GM12874 (cell line): ENCODE results near the gene REEP6.

Experiments used
- CTCF ChIP-seq: IDR thresholded peaks from 2 replicates; pipeline ENCODE4 v1.5.1; 2011; ENCODE audit warnings: low read depth, mild to moderate bottlenecking, control low read depth, low read length, moderate library complexity; ENCODE audit not compliant: insufficient read depth

Gene REEP6

DNA sequence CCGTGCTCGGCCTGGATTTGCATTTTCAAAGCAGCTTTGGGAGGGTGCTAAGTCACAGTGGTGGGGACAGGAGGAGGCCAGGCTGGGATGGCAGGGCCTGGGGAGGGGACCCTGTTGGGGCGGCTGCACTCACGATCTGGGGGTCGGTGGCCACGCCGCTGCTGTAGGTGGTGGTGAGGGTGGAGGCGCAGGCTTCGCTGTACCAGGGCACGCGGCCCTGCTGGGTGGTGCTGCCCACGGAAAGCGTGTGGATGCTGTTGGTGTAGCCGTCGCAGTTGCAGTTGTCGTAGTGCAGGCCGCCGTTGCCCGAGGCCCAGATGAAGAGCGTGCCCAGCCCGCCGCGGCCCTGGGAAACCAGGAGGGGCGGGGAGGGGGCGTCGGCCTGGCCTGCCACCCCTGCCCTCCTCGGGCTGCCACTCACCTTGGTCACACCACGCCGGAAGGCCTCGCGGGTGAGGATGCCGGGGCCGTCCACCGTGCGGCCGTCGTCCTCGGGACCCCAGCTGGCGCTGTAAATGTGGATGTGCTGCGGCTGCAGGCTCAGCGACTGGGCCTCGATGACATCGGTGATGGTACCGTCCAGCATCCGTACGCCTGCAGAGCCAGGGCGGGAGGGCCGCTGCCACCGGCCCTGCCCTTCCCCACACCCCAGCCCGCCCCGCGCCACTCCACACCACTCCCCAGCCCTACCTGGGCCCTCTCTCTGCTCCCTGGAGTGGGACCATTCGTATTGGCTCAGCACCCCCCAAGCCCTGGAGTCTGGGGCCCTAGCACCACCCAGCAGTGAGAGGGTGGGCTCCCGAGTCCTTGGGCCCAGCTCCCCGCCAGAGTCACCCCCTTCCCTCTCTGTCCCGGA, 4.0 kb upstream of the REEP6 start:
- TF ChIP-seq CTCF: no peak

DNA sequence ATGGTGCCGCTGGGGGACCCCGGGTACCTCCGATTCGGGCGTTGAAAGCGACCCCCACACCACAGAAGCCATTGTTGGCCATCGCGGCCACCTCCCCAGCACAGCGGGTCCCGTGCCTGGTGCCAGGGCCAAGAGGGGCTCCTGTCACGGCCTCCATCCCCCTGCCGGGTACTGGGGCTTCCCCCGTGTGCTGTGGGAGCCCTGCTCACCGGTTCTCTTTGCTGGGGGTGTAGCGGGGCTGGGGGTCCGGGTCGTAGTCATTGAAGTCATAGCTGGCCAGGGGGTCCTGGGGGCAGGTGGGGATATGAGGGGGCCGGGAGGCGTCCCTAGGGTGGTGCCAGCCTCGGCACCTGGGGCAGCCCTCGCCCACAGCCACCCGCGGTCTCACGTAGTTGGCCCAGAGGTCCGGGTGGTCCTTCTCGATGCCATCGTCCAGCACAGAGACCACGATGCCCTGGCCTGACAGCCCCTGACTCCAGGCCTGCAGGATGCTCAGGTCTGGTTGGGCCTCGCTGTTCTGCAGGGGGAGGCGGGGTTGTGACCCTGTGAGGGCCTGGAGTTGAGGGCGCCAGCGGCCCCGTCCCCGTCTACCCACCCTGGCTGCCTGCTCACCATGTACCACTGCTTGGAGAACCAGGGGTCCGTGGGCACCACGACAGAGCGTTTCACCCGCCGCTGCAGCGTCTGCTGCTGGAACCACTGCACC, 3.3 kb upstream of the REEP6 start:
- no peak for TF ChIP-seq CTCF

GRCh38 chr19:1488282-1488601, 2.7 kb upstream of the REEP6 start:
- no peak for TF ChIP-seq CTCF

DNA sequence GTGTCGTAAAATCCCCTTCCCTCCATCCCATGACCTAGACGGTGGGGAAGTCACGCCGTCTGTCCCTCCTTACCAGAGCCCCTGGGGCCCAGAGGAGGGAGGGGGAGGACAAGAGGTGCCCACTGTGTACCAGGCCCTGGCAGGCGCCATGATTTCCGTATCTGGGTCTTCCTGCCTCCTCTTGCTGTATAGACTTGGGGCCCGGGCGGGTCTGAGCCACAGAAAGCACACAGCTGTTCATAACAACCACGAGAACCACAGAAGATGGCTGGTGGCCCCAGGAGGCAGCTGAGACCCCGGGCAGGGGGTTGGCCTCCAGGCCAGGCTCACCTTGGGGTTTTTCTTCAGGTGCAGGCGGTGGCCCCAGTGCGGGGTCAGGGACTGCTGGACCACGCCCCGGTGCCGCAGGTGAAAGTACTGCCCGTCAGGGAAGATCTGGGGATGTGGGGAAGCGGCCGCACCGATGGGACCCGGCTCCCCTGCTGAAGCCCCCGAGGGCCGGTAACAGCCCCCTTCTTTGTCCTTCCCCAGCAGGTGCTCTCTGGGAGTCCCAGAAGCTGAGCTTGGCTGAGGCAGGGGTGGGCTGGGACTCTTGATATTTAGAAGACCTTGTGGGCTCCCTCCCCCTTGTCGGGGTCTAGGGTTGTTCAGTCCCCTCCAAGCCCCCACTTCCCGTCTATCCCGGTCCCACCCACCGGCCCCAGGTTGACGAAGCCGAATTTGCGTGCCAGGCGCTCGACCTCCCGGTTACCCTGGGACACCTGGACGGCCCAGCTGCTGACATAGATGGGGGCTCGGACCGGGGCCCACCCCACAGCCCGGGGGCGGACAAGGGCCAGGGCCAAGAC, 1.3 kb upstream of the REEP6 start:
- TF ChIP-seq CTCF: no peak

DNA sequence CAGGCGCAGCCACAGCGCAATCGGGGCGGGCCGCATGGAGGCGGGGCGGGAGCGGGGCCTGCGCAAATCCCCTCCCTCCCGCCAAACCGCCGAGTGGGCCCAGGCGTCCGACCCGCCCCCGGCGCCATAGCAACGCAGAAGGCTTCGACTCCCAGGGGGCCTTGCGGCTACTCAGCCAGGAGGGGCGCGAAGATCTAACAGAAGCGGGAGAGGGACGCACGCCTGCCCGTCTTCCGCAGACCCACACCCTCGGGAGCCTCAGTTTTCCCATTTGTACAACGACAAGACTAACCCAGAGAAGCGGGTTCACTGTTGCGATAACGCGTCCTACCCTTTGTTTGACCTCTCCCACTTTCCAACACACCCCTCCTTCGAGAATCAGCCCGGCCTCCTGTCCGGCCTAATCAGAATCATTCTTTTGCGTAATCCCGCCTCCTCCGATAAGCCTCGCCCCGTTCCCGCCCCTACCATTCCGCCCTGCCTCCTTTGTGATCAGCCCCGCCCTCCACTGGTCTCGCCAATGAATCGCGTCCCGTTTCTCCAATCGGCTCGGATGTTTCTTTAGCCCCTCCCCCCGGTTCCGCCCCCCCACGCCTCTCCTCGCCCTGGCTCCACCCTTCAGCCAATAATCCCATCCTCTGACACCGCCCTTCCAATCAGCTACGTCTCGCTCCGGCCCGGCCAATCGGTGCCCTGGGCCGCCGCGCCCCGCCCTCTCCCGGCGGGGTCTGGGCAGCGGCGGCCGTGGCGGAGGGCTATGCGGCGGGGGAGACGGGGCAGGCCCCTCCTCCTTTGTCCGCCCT, 469 bp upstream of the REEP6 start, which contains the start of gene PCSK4:
TSS of gene PCSK4 (minus strand) at position 40 of the 803 bp plus-strand sequence. CDS start at position 36, 4 bp downstream.
- no peak for TF ChIP-seq CTCF

- TF ChIP-seq CTCF: no peak
These were observed 829 bp downstream of the REEP6 start for GRCh38 chr19:1491849-1492170.
